Suprapubic skin (tissue), 3 donors: ENCODE measurements around the gene WSB1.

ENCODE experiments used
- CTCF ChIP-seq, 2 donors: fragments of 200-600 bp in 1 of 2; fragments of 450-650 bp in 1 of 2; sonication (generic) in 1 of 2; IDR thresholded peaks; one replicate each; pipeline ENCODE4 v1.5.1; 2016 to 2019; ENCODE audit warnings: antibody characterized with exemption in 2 of 2, mild to moderate bottlenecking in 1 of 2, moderate library complexity in 1 of 2
- POLR2A ChIP-seq, 2 donors: fragments of 450-650 bp; IDR thresholded peaks; one replicate each; pipeline ENCODE4 v1.6.1; 2017; ENCODE audit warnings: antibody characterized with exemption in 2 of 2, mild to moderate bottlenecking in 2 of 2, moderate library complexity in 2 of 2

GRCh38 chr17:27269201-27269600 is 24.7 kb upstream of the WSB1 start:
- no peak for TF ChIP-seq CTCF (IDR thresholded peaks at IDR 0.05)
- TF ChIP-seq POLR2A (IDR thresholded peaks at IDR 0.05): no peak
